ENCODE results near the gene LRRC8C.

Gene LRRC8C

GRCh38 chr1:89633800-89634625, 1.1 kb downstream of the LRRC8C start:
- Histone ChIP-seq H3K14ac (ENCODE audit: low read length in 2 of 2) (peak overlapping the region in 1 of 2 experiments; percentile 49), H3K18ac (ENCODE audit: low read depth in 1 of 2, low read length in 2 of 2) (peak overlapping the region; percentile 84 to 96), H3K4me3 (ENCODE audit: insufficient read depth in 1 of 2, low read depth in 1 of 2, low read length in 2 of 2) (peak overlapping the region; percentile 74 to 96), H2BK15ac (ENCODE audit: low read depth, poor library complexity, severe bottlenecking) (peak overlapping the region; percentile 64), H3K36me3 (ENCODE audit: control insufficient read depth in 1 of 2, insufficient read depth in 2 of 2, low read depth in 1 of 2, low read length in 2 of 2) (no peaks in the 10 kb centered on the region), H2AFZ (ENCODE audit: low read depth, low read length) (no peak overlapping the region), H2BK120ac (ENCODE audit: low read depth, low read length) (peak overlapping the region; percentile 90), H4K91ac (ENCODE audit: low read length) (no peak overlapping the region), H2BK12ac (ENCODE audit: low read length in 2 of 2) (peak overlapping the region in 1 of 2 experiments; percentile 77), H3K9ac (ENCODE audit: low read length) (peak overlapping the region; percentile 79), H3K23ac (ENCODE audit: low read length in 2 of 2) (peak overlapping the region in 1 of 2 experiments; percentile 46), H2BK5ac (ENCODE audit: low read depth, low read length, poor library complexity, severe bottlenecking) (no peak overlapping the region), H3K27ac (ENCODE audit: low read length, poor library complexity, severe bottlenecking) (no peak overlapping the region), H3K4ac (ENCODE audit: low read depth in 1 of 2, low read length in 2 of 2) (peak overlapping the region in 1 of 2 experiments; percentile 32), H3K9me3 (ENCODE audit: control insufficient read depth, low read length) (no peaks in the 10 kb centered on the region), H2AK5ac (ENCODE audit: low read length, severe bottlenecking) (no peak overlapping the region), H4K8ac (ENCODE audit: low read length) (peak overlapping the region; percentile 83), H3K27me3 (ENCODE audit: control insufficient read depth in 1 of 2, insufficient read depth in 1 of 2, low read length in 2 of 2) (no peaks in the 10 kb centered on the region), H3K4me1 (ENCODE audit: control insufficient read depth, insufficient read depth, low read depth, low read length) (peaks cover 9% of the 10 kb centered on the region), H3K4me2 (ENCODE audit: low read length, poor library complexity, severe bottlenecking) (peak overlapping the region; percentile 96), H3K79me1 (replicated peaks; ENCODE audit: low read length, poor library complexity, severe bottlenecking) (peaks cover 6% of the 10 kb centered on the region)
- 1% methylated on average over 27 of the region's 32 CpGs for WGBS
- DNase-seq, result peak; percentile 53

- peak overlapping the region; percentile 24 to 29 for H3K18ac ChIP-seq (ENCODE audit: low read depth in 1 of 2, low read length in 2 of 2)
- peaks cover 11% of the 10 kb centered on the region for H3K79me1 ChIP-seq (replicated peaks; ENCODE audit: low read length, poor library complexity, severe bottlenecking)
- H3K36me3 ChIP-seq (ENCODE audit: control insufficient read depth in 1 of 2, insufficient read depth in 2 of 2, low read depth in 1 of 2, low read length in 2 of 2), result no peaks in the 10 kb centered on the region
- H3K9me3 ChIP-seq (ENCODE audit: control insufficient read depth, low read length), result no peaks in the 10 kb centered on the region
- peak overlapping the region in 1 of 2 experiments; percentile 69 for H2BK12ac ChIP-seq (ENCODE audit: low read length in 2 of 2)
- no peak overlapping the region for H2AFZ ChIP-seq (ENCODE audit: low read depth, low read length)
- WGBS, result 35% methylated on average over 4 of the region's 6 CpGs
- peaks cover 9% of the 10 kb centered on the region for H3K4me1 ChIP-seq (ENCODE audit: control insufficient read depth, insufficient read depth, low read depth, low read length)
- peak overlapping the region in 1 of 2 experiments; percentile 47 for H3K14ac ChIP-seq (ENCODE audit: low read length in 2 of 2)
- peak overlapping the region in 1 of 2 experiments; percentile 88 for H3K4ac ChIP-seq (ENCODE audit: low read depth in 1 of 2, low read length in 2 of 2)
- H2BK5ac ChIP-seq (ENCODE audit: low read depth, low read length, poor library complexity, severe bottlenecking), result no peak overlapping the region
- no peak overlapping the region for H3K27ac ChIP-seq (ENCODE audit: low read length, poor library complexity, severe bottlenecking)
- H3K23ac ChIP-seq (ENCODE audit: low read length in 2 of 2), result no peak overlapping the region
- H2BK120ac ChIP-seq (ENCODE audit: low read depth, low read length), result no peak overlapping the region
- peak; percentile 74 for DNase-seq
- no peak overlapping the region for H3K4me2 ChIP-seq (ENCODE audit: low read length, poor library complexity, severe bottlenecking)
- no peak overlapping the region for H2AK5ac ChIP-seq (ENCODE audit: low read length, severe bottlenecking)
- H3K9ac ChIP-seq (ENCODE audit: low read length), result peak overlapping the region; percentile 39
- H4K91ac ChIP-seq (ENCODE audit: low read length), result no peak overlapping the region
- peak overlapping the region; percentile 56 for H4K8ac ChIP-seq (ENCODE audit: low read length)
- no peak overlapping the region for H2BK15ac ChIP-seq (ENCODE audit: low read depth, poor library complexity, severe bottlenecking)
- no peaks in the 10 kb centered on the region for H3K27me3 ChIP-seq (ENCODE audit: control insufficient read depth in 1 of 2, insufficient read depth in 1 of 2, low read length in 2 of 2)
- H3K4me3 ChIP-seq (ENCODE audit: insufficient read depth in 1 of 2, low read depth in 1 of 2, low read length in 2 of 2), result peak overlapping the region in 1 of 2 experiments; percentile 19
These were observed 3.2 kb downstream of the LRRC8C start for GRCh38 chr1:89635825-89636815.

GRCh38 chr1:89637496-89637895, 4.6 kb downstream of the LRRC8C start:
- DNase-seq, result no peak
- Histone ChIP-seq H2AFZ (ENCODE audit: low read depth, low read length) (no peak overlapping the region), H3K27me3 (ENCODE audit: control insufficient read depth in 1 of 2, insufficient read depth in 1 of 2, low read length in 2 of 2) (no peaks in the 10 kb centered on the region)

GRCh38 chr1:89640440-89640839, 7.5 kb downstream of the LRRC8C start:
- no peak overlapping the region for H4K8ac ChIP-seq (ENCODE audit: low read length)
- H3K9ac ChIP-seq (ENCODE audit: low read length), result no peak overlapping the region
- no peak overlapping the region for H3K27ac ChIP-seq (ENCODE audit: low read length, poor library complexity, severe bottlenecking)
- no peak overlapping the region for H3K4ac ChIP-seq (ENCODE audit: low read depth in 1 of 2, low read length in 2 of 2)
- H3K14ac ChIP-seq (ENCODE audit: low read length in 2 of 2), result no peak overlapping the region
- peaks cover 11% of the 10 kb centered on the region for H3K79me1 ChIP-seq (replicated peaks; ENCODE audit: low read length, poor library complexity, severe bottlenecking)
- H3K4me2 ChIP-seq (ENCODE audit: low read length, poor library complexity, severe bottlenecking), result no peak overlapping the region
- H3K27me3 ChIP-seq (ENCODE audit: control insufficient read depth in 1 of 2, insufficient read depth in 1 of 2, low read length in 2 of 2), result no peaks in the 10 kb centered on the region
- no peak overlapping the region for H2BK12ac ChIP-seq (ENCODE audit: low read length in 2 of 2)
- H3K4me1 ChIP-seq (ENCODE audit: control insufficient read depth, insufficient read depth, low read depth, low read length), result peaks cover 2% of the 10 kb centered on the region
- no peak overlapping the region for H2AFZ ChIP-seq (ENCODE audit: low read depth, low read length)
- no peak overlapping the region for H2AK5ac ChIP-seq (ENCODE audit: low read length, severe bottlenecking)
- H3K23ac ChIP-seq (ENCODE audit: low read length in 2 of 2), result no peak overlapping the region
- H3K9me3 ChIP-seq (ENCODE audit: control insufficient read depth, low read length), result no peaks in the 10 kb centered on the region
- no peak overlapping the region for H3K4me3 ChIP-seq (ENCODE audit: insufficient read depth in 1 of 2, low read depth in 1 of 2, low read length in 2 of 2)
- H3K18ac ChIP-seq (ENCODE audit: low read depth in 1 of 2, low read length in 2 of 2), result no peak overlapping the region
- no peak overlapping the region for H4K91ac ChIP-seq (ENCODE audit: low read length)
- H3K36me3 ChIP-seq (ENCODE audit: control insufficient read depth in 1 of 2, insufficient read depth in 2 of 2, low read depth in 1 of 2, low read length in 2 of 2), result no peaks in the 10 kb centered on the region
- H2BK15ac ChIP-seq (ENCODE audit: low read depth, poor library complexity, severe bottlenecking), result no peak overlapping the region
- no peak overlapping the region for H2BK120ac ChIP-seq (ENCODE audit: low read depth, low read length)
- DNase-seq, result no peak
- no peak overlapping the region for H2BK5ac ChIP-seq (ENCODE audit: low read depth, low read length, poor library complexity, severe bottlenecking)

More at GRCh38 chr1:89637496-89637895, 4.6 kb downstream of the LRRC8C start:
- Histone ChIP-seq H2BK12ac (ENCODE audit: low read length in 2 of 2) (no peak overlapping the region), H3K18ac (ENCODE audit: low read depth in 1 of 2, low read length in 2 of 2) (no peak overlapping the region), H3K36me3 (ENCODE audit: control insufficient read depth in 1 of 2, insufficient read depth in 2 of 2, low read depth in 1 of 2, low read length in 2 of 2) (no peaks in the 10 kb centered on the region), H2BK120ac (ENCODE audit: low read depth, low read length) (no peak overlapping the region), H3K4ac (ENCODE audit: low read depth in 1 of 2, low read length in 2 of 2) (no peak overlapping the region), H3K9ac (ENCODE audit: low read length) (no peak overlapping the region), H2BK5ac (ENCODE audit: low read depth, low read length, poor library complexity, severe bottlenecking) (no peak overlapping the region), H3K4me1 (ENCODE audit: control insufficient read depth, insufficient read depth, low read depth, low read length) (peaks cover 5% of the 10 kb centered on the region), H3K14ac (ENCODE audit: low read length in 2 of 2) (no peak overlapping the region), H2AK5ac (ENCODE audit: low read length, severe bottlenecking) (no peak overlapping the region), H4K8ac (ENCODE audit: low read length) (no peak overlapping the region), H3K9me3 (ENCODE audit: control insufficient read depth, low read length) (no peaks in the 10 kb centered on the region), H3K4me2 (ENCODE audit: low read length, poor library complexity, severe bottlenecking) (no peak overlapping the region), H3K27ac (ENCODE audit: low read length, poor library complexity, severe bottlenecking) (no peak overlapping the region), H3K79me1 (replicated peaks; ENCODE audit: low read length, poor library complexity, severe bottlenecking) (peaks cover 11% of the 10 kb centered on the region), H2BK15ac (ENCODE audit: low read depth, poor library complexity, severe bottlenecking) (no peak overlapping the region), H4K91ac (ENCODE audit: low read length) (no peak overlapping the region), H3K23ac (ENCODE audit: low read length in 2 of 2) (no peak overlapping the region), H3K4me3 (ENCODE audit: insufficient read depth in 1 of 2, low read depth in 1 of 2, low read length in 2 of 2) (no peak overlapping the region)
